Left ventricle myocardium inferior (tissue), 1 donor: ENCODE data around the gene UMOD. TPM values are rescaled to one million over a fixed set of nuclear protein-coding genes. Genes with fewer than 3 reads are reported as not detected.

Source experiments
- DNase-seq: peaks from one replicate; pipeline ENCODE4 v3.0.0-alpha.2; 2020
- H3K27ac ChIP-seq: fragments of 200-600 bp; replicated peaks from 2 replicates; pipeline ENCODE4 v1.8.0; 2021
- H3K27me3 ChIP-seq: fragments of 200-600 bp; 2 replicates; pipeline ENCODE4 v1.8.0; 2021; ENCODE audit warnings: low read depth
- H3K36me3 ChIP-seq: fragments of 200-600 bp; 2 replicates; pipeline ENCODE4 v1.8.0; 2021
- H3K4me1 ChIP-seq: fragments of 200-600 bp; 2 replicates; pipeline ENCODE4 v1.8.0; 2021
- H3K4me3 ChIP-seq: fragments of 200-600 bp; 2 replicates; pipeline ENCODE4 v1.8.0; 2021; ENCODE audit warnings: mild to moderate bottlenecking, moderate library complexity
- H3K9me3 ChIP-seq: fragments of 200-600 bp; replicated peaks from 2 replicates; pipeline ENCODE4 v1.8.0; 2021
- intact Hi-C: fragments of 100-400 bp; cut with micrococcal nuclease; formaldehyde crosslinking; loops from one replicate; pipeline ENCODE4 v1.11.0; 2022
- total RNA-seq: library from RNA; stranded (reverse); fragmentation: NEBNext Ultra II Directional; extraction: Animal tissue kit (Norgen Biotek cat#: 25700); gene quantifications from one replicate; pipeline ENCODE4 v1.2.1, GENCODE V29; 2021
- TF ChIP-seq, protein P1 (sequence below): fragments of 200-600 bp; IDR thresholded peaks from 2 replicates; pipeline ENCODE4 v1.8.0; 2021; ENCODE audit warnings: antibody characterized with exemption, mild to moderate bottlenecking, borderline replicate concordance
- donor health status: DM: no; HTN: yes; CAD: no; lungs with severe emphysema.

Gene UMOD
- total RNA-seq, 1 donor from 2014 or later = not detected

DNA sequence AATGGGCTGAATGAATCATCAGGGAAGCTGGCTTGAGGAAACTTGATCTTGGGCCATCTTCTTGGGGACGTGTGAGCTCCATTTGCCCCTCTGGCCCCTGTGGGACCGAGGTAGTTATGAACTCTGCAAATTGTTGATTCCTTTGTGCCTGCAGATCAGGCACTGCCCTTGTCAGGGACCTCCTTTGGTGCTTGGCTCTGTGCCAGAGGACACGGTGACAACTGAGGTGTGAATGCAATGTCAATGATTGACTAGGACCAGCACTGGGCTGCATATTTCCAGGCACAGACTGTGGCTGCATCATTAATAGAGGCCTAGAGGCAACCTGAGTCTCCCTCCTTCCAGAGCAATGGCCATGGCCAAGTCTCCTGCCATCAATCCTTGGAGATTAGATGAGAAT lies 28.3 kb upstream of the UMOD start:
- Histone ChIP-seq H3K9me3 (no peaks in the 10 kb centered on the region), H3K4me3 (no peak overlapping the region), H3K27ac (no peak overlapping the region), H3K27me3 (peaks cover 56% of the 10 kb centered on the region), H3K36me3 (no peaks in the 10 kb centered on the region), H3K4me1 (peaks cover 3% of the 10 kb centered on the region)
- intact Hi-C loops = loop anchor here (10.0 kb wide), 1 partner anchor 476 kb away; no protein-coding TSS in a partner anchor
- TF ChIP-seq, protein P1, sequence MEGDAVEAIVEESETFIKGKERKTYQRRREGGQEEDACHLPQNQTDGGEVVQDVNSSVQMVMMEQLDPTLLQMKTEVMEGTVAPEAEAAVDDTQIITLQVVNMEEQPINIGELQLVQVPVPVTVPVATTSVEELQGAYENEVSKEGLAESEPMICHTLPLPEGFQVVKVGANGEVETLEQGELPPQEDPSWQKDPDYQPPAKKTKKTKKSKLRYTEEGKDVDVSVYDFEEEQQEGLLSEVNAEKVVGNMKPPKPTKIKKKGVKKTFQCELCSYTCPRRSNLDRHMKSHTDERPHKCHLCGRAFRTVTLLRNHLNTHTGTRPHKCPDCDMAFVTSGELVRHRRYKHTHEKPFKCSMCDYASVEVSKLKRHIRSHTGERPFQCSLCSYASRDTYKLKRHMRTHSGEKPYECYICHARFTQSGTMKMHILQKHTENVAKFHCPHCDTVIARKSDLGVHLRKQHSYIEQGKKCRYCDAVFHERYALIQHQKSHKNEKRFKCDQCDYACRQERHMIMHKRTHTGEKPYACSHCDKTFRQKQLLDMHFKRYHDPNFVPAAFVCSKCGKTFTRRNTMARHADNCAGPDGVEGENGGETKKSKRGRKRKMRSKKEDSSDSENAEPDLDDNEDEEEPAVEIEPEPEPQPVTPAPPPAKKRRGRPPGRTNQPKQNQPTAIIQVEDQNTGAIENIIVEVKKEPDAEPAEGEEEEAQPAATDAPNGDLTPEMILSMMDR = no peak
- no peak for DNase-seq

DNA sequence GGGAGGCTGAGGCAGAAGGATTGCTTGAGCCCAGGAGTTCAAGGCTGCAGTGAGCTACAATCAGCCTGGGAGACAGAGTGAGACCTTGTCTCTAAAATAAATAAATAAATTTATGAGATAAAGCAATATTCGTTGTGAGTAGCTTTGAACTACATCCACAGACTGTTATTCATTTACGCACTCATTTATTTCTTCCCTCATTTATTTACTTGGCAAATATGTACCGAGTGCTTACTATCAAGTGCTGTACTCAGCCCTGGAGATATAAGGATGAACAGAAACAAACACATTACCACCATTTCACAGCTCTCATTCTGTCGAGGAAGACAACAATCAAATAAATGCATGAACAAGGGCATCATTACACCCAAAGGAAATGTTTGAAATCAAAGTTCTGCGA lies 24.7 kb upstream of the UMOD start:
- TF ChIP-seq, protein P1 = no peak
- intact Hi-C loops = no loop called here
- H3K9me3 ChIP-seq = peaks cover 6% of the 10 kb centered on the region

DNA sequence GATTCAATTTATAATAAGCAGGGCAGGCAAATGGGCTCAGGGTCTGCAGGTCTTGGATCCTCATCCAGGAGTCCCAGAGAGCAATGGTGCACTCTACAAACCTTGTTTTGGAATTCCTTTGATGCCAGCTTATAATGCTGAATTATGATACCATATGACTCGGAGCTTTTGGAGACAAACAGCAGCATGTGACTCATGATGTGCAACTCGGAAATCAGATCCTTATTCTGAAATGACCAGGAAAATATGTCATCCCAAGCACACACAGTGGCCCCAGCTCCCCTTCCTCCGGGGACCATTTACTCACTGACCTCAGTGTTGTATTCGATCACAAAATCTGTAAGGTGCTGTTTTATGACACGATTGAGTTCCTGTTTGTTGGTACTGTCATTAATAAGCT lies 20.2 kb upstream of the UMOD start:
- H3K36me3 ChIP-seq = no peaks in the 10 kb centered on the region
- H3K27me3 ChIP-seq = peaks cover 91% of the 10 kb centered on the region
- no peak overlapping the region for H3K4me3 ChIP-seq
- no peak overlapping the region for H3K27ac ChIP-seq
- no peak for DNase-seq
- H3K9me3 ChIP-seq = peaks cover 6% of the 10 kb centered on the region
- intact Hi-C loops = no loop called here
- H3K4me1 ChIP-seq = no peaks in the 10 kb centered on the region
- TF ChIP-seq, protein P1 = no peak

More for the DNA sequence above, 24.7 kb upstream of the UMOD start:
- no peak for DNase-seq
- Histone ChIP-seq H3K4me3 (no peak overlapping the region), H3K27ac (no peak overlapping the region), H3K27me3 (peaks cover 86% of the 10 kb centered on the region), H3K36me3 (no peaks in the 10 kb centered on the region), H3K4me1 (no peaks in the 10 kb centered on the region)

- H3K4me1 ChIP-seq = no peaks in the 10 kb centered on the region
- peaks cover 71% of the 10 kb centered on the region for H3K27me3 ChIP-seq
- H3K9me3 ChIP-seq = peaks cover 6% of the 10 kb centered on the region
- DNase-seq = no peak
- TF ChIP-seq, protein P1 = no peak
- H3K4me3 ChIP-seq = no peak overlapping the region
- H3K36me3 ChIP-seq = no peaks in the 10 kb centered on the region
- intact Hi-C loops = no loop called here
- no peak overlapping the region for H3K27ac ChIP-seq
Observed at GRCh38 chr16:20369452-20370054, 17.0 kb upstream of the UMOD start.

DNA sequence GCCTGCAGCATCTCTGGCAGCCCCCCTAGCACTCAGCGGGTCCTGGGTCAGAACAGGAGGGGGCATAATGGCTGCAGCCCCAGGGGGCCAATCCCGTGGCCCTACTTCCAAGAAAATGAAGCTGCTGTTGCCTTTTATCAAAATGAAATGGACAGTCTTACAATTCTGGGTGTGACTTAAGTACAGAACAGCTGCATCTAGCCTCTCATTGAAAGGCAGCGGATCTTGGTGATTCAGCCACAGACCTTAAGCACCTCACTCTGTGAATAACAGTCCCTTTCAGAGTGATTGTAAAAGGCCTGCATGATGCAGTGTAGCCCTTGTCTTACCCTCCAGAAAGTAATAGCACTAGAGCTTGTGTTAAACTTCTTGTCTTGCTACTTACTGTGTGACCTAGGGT lies 11.5 kb upstream of the UMOD start:
- TF ChIP-seq, protein P1 = no peak
- intact Hi-C loops = no loop called here

DNA sequence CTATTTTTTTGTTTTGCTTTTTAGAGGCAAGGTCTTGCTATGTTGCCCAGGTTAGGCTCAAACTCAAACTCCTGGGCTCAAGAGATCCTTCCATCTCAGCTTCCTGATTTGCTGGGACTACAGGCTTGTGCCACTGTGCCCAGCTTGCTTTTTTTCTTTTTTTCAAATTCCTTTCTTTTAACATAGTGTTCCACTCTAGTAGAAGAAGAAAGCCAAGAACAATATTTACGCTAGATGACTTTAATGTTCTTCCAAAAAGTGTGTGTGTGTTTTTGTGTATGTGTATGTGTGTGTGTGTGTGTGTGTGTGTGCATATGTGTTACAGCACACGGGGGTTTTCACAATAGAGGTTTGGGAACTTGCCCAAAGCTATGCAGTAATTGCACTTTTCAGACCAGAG lies 10.7 kb upstream of the UMOD start:
- intact Hi-C loops = no loop called here
- Histone ChIP-seq H3K27ac (no peak overlapping the region), H3K9me3 (peaks cover 3% of the 10 kb centered on the region), H3K4me1 (no peaks in the 10 kb centered on the region), H3K36me3 (no peaks in the 10 kb centered on the region), H3K4me3 (no peak overlapping the region), H3K27me3 (peaks cover 46% of the 10 kb centered on the region)
- DNase-seq = no peak
- TF ChIP-seq, protein P1 = no peak

More for the DNA sequence above, 11.5 kb upstream of the UMOD start:
- no peak overlapping the region for H3K27ac ChIP-seq
- peaks cover 3% of the 10 kb centered on the region for H3K9me3 ChIP-seq
- no peaks in the 10 kb centered on the region for H3K4me1 ChIP-seq
- H3K36me3 ChIP-seq = no peaks in the 10 kb centered on the region
- DNase-seq = no peak
- H3K27me3 ChIP-seq = peaks cover 47% of the 10 kb centered on the region
- no peak overlapping the region for H3K4me3 ChIP-seq
